Gastrocnemius medialis (tissue), 4 donors: Measurements from ENCODE around the gene ESPN. TPM values are rescaled to one million over a fixed set of nuclear protein-coding genes. Genes with fewer than 3 reads are reported as not detected.

Experiments
- ATAC-seq, 2 donors: fragments of 150-250 bp; one replicate each; pipeline ENCODE4 v1.9.1; 2016
- DNase-seq, 2 donors: peaks; one replicate each; pipeline ENCODE4 v3.0.0-alpha.2; 2019
- H3K27ac ChIP-seq, 4 donors: fragments of 200-600 bp; sonication (generic); 1 replicate in 1 of 4; 2 replicates in 3 of 4; pipeline ENCODE4 v1.5.1; 2016 to 2018; ENCODE audit warnings: mild to moderate bottlenecking in 2 of 4, moderate library complexity in 1 of 4
- H3K27me3 ChIP-seq, 3 donors: fragments of 200-600 bp; sonication (generic) in 2 of 3; 1 replicate in 1 of 3; 2 replicates in 2 of 3; pipeline versions ENCODE4 v1.5.1 to v1.6.0; 2016 to 2019; ENCODE audit warnings: mild to moderate bottlenecking in 1 of 3, moderate library complexity in 1 of 3
- H3K36me3 ChIP-seq, 2 donors: fragments of 200-600 bp; sonication (generic) in 1 of 2; one replicate each; pipeline ENCODE4 v1.5.1; 2017 to 2018
- H3K4me1 ChIP-seq, 2 donors: fragments of 200-600 bp; sonication (generic) in 1 of 2; one replicate each; pipeline ENCODE4 v1.5.1; 2016 to 2017; ENCODE audit warnings: mild to moderate bottlenecking in 2 of 2
- H3K4me3 ChIP-seq, 4 donors: fragments of 200-600 bp; sonication (generic) in 3 of 4; 1 replicate in 1 of 4; 2 replicates in 3 of 4; pipeline ENCODE4 v1.5.1; 2016 to 2019; ENCODE audit warnings: mild to moderate bottlenecking in 2 of 4
- H3K9me3 ChIP-seq, 3 donors: fragments of 200-600 bp; sonication (generic) in 2 of 3; 1 replicate in 1 of 3; 2 replicates in 2 of 3; pipeline ENCODE4 v1.5.1; 2016 to 2019
- CTCF ChIP-seq, 5 experiments: fragments of 450-650 bp in 3 of 5; fragments of 200-600 bp in 2 of 5; sonication (generic) in 2 of 5; IDR thresholded peaks in 4 of 5; conservative IDR thresholded peaks in 1 of 5; 1 replicate in 4 of 5; 2 replicates in 1 of 5; pipeline ENCODE4 v1.5.1; 2016 to 2019; ENCODE audit warnings: antibody characterized with exemption in 5 of 5, mild to moderate bottlenecking in 3 of 5, moderate library complexity in 3 of 5
- POLR2A ChIP-seq, 2 donors: fragments of 450-650 bp; IDR thresholded peaks; one replicate each; pipeline ENCODE4 v1.6.1; 2017; ENCODE audit warnings: antibody characterized with exemption in 2 of 2, mild to moderate bottlenecking in 2 of 2, moderate library complexity in 2 of 2
- in situ Hi-C, 4 donors: fragments of 200-750 bp; cut with MboI; loops; one replicate each; pipeline versions ENCODE4 v1.15.0 to v1.8.0; 2017; ENCODE audit warnings: low sequenced_read_pairs in 4 of 4
- intact Hi-C: fragments of 100-400 bp; cut with DNase I; formaldehyde crosslinking; loops from one replicate; pipeline ENCODE4 v1.15.1; 2023; ENCODE audit warnings: low total_unique reads
- total RNA-seq, 4 donors: library from RNA; depleted of rRNA; stranded (reverse); fragments of >200 nt; gene quantifications; one replicate each; pipeline versions ENCODE4 v1.1.0 to v1.2.3, GENCODE V29; 2016

Gene ESPN
- total RNA-seq, 4 donors from 2014 or later, result 0.41 TPM; not detected in 3

DNA sequence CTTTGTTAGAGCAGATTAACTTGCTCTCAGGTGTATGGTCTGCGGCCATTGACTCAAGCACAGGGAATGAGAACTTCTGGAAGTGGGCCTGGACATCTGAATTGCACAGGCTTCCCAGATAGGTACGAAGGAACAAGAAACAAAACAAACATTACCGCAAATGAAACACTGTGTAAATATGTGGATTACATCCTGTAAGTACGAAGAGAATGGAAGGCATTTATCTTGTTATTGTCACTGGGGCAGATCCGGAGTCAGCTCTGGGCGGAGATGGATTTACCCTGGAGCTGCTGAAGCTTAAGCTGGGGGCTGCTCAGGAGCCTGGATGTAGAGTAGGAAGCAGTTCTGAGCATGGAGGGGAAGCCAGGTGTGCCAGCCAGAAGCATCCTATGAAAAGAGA, 11.7 kb upstream of the ESPN start:
- intact Hi-C loops (no loop called here), in situ Hi-C loops (loop anchor here in 1 of 4 donors (25.0 kb wide), 1 partner anchor 176 kb away; the partner anchor contains the start of genes HES3 and ICMT)
- no peaks in the 10 kb centered on the region for H3K36me3 ChIP-seq
- DNase-seq, result no peak
- no peak for ATAC-seq
- no peak overlapping the region for H3K27ac ChIP-seq
- H3K4me3 ChIP-seq, result no peak overlapping the region
- TF ChIP-seq CTCF (IDR thresholded peaks at IDR 0.05 in 4 of 5, conservative IDR thresholded peaks at IDR 0.05 in 1 of 5) (no peak), POLR2A (IDR thresholded peaks at IDR 0.05) (no peak)
- peaks cover 53 to 55% (median 54%) of the 10 kb centered on the region in 3 donors for H3K27me3 ChIP-seq
- H3K9me3 ChIP-seq, result no peaks in the 10 kb centered on the region
- H3K4me1 ChIP-seq, result no peaks in the 10 kb centered on the region

DNA sequence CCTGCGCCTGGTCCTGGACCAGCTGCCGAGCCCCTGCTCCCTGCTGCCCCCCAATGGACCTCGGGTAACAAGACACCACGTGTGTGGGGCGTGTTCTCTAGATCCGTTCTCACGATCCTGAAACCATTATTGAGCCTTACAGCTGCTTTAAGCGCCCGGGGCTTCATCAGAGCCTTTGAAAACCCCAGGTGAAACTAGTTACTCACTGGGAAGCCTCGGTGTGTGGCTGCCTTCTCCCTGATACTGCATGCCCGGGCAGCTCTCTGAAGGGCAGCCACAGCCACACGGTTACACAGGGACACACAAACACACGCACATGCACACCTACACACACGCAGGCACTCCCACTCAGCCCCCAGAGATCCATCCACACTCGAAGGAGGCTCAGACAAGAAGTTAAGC, 10.1 kb upstream of the ESPN start:
- Histone ChIP-seq H3K4me3 (no peak overlapping the region), H3K27ac (no peak overlapping the region), H3K27me3 (peaks cover 62 to 65% (median 63%) of the 10 kb centered on the region in 3 donors), H3K9me3 (no peaks in the 10 kb centered on the region), H3K4me1 (peaks cover 0 to 5% of the 10 kb centered on the region in 2 donors), H3K36me3 (no peaks in the 10 kb centered on the region)
- no peak for DNase-seq
- TF ChIP-seq POLR2A (IDR thresholded peaks at IDR 0.05), result no peak
- TF ChIP-seq CTCF (IDR thresholded peaks at IDR 0.05 in 4 of 5, conservative IDR thresholded peaks at IDR 0.05 in 1 of 5), result no peak
- in situ Hi-C loops, result loop anchor here in 1 of 4 donors (25.0 kb wide), 1 partner anchor 177 kb away; the partner anchor contains the start of genes HES3 and ICMT
- ATAC-seq, result no peak
- intact Hi-C loops, result no loop called here

DNA sequence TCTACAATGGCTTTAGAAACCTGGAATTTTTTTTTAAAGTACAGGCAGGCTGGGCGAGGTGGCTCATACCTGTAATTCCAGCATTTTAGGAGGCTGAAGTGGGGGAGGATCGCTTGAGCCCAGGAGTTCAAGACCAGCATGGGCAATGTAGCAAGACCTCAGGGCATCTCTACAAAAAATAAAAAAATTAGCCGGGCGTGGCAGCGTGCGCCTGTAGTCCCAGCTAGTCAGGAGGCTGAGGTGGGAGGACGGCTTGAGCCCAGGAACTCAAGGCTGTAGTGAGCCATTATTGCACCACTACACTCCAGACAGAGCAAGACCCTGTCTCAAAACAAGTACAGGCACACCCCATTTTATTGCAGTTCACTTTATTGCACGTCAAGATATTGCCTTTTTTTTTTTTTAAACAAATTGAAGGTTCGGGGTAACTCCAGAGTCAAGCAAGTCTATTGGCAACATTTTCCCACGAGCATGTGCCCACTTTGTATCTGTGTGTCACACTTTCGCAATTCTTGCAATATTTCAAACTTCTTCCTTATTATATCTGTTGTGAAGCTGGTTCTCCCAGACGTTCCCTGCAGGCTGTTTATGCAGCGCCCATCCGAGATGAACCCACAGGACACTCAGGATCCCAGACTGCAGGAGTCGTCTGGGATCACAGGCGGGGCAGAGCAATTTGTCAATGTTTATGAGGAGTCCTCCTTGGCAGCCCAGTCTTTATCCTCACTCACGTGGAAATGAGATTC, 9.5 kb upstream of the ESPN start:
- TF ChIP-seq CTCF (IDR thresholded peaks at IDR 0.05 in 4 of 5, conservative IDR thresholded peaks at IDR 0.05 in 1 of 5), result no peak
- TF ChIP-seq POLR2A (IDR thresholded peaks at IDR 0.05), result no peak
- H3K36me3 ChIP-seq, result no peaks in the 10 kb centered on the region
- no peaks in the 10 kb centered on the region for H3K9me3 ChIP-seq
- no peak for ATAC-seq
- H3K4me1 ChIP-seq, result peaks cover 3 to 11% of the 10 kb centered on the region in 2 donors
- H3K27ac ChIP-seq, result no peak overlapping the region
- in situ Hi-C loops, result loop anchor here in 1 of 4 donors (25.0 kb wide), 1 partner anchor 178 kb away; the partner anchor contains the start of genes HES3 and ICMT
- peaks cover 64 to 71% (median 66%) of the 10 kb centered on the region in 3 donors for H3K27me3 ChIP-seq
- no peak for DNase-seq
- intact Hi-C loops, result no loop called here
- H3K4me3 ChIP-seq, result no peak overlapping the region

DNA sequence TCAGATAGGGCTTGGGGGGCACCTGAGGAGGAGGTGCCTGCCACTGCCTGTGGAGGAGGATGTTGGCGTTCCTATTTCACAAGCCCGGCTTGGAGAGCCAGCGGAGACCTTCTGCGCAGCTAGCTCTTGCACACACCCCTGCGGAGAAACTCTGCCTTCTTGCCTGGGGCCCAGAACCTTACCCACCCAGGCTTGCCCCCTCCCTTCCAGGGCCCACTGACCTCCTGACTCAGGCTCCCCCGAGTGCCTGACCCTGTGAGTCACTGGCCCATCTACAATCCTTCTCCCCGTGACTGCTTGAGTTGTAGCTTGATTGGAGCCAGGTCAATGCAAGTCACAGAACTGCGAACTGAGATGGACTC, 8.3 kb upstream of the ESPN start:
- ATAC-seq, result no peak
- intact Hi-C loops (no loop called here), in situ Hi-C loops (loop anchor here in 1 of 4 donors (25.0 kb wide), 1 partner anchor 179 kb away; the partner anchor contains the start of genes HES3 and ICMT)

More for the DNA sequence above, 8.3 kb upstream of the ESPN start:
- Histone ChIP-seq H3K9me3 (no peaks in the 10 kb centered on the region), H3K27me3 (peaks cover 74 to 83% (median 78%) of the 10 kb centered on the region in 3 donors), H3K4me3 (no peak overlapping the region), H3K36me3 (no peaks in the 10 kb centered on the region), H3K4me1 (peaks cover 8 to 17% of the 10 kb centered on the region in 2 donors), H3K27ac (no peak overlapping the region)
- DNase-seq, result no peak
- TF ChIP-seq POLR2A (IDR thresholded peaks at IDR 0.05) (no peak), CTCF (IDR thresholded peaks at IDR 0.05 in 4 of 5, conservative IDR thresholded peaks at IDR 0.05 in 1 of 5) (no peak)
